CD8-positive, alpha-beta memory T cell (primary cell): ENCODE data around the gene FAM83D. TPM values are rescaled to one million over a fixed set of nuclear protein-coding genes. Genes with fewer than 3 reads are reported as not detected.
A peak's percentile ranks its signal among the peaks of the same experiment; 100 is the strongest.
"Not testable (repeated sequence)": the region's sequence is repeated elsewhere in the genome, so short reads cannot be mapped to it uniquely, and the experiment has no call there.

Source experiments
- CTCF ChIA-PET: fragments of 350-600 bp; sonication (Branson Sonifier 250); formaldehyde crosslinking; loops from one replicate; lab custom pipeline; 2021; ENCODE audit warnings: antibody characterized with exemption; lab: Charles Lee
- POLR2A ChIA-PET: fragments of 350-600 bp; sonication (Branson Sonifier 250); formaldehyde crosslinking; loops from one replicate; lab custom pipeline; 2021; ENCODE audit warnings: antibody characterized with exemption; lab: Charles Lee
- DNase-seq, 5 donors: peaks; one replicate each; pipeline versions ENCODE4 v3.0.0 to v3.0.0-alpha.2; 2020 to 2022; ENCODE audit warnings: mixed read lengths in 1 of 5
- H3K27ac ChIP-seq: one replicate; pipeline ENCODE4 v1.7.0; 2013; ENCODE audit warnings: low read depth, mild to moderate bottlenecking, low read length, moderate library complexity
- H3K27me3 ChIP-seq: 2 replicates; pipeline ENCODE4 v1.7.0; 2013; ENCODE audit warnings: low read length, mild to moderate bottlenecking; ENCODE audit not compliant: insufficient read depth, poor library complexity, severe bottlenecking
- H3K36me3 ChIP-seq: 2 replicates; pipeline ENCODE4 v1.7.0; 2013; ENCODE audit warnings: mild to moderate bottlenecking, low read length, moderate library complexity; ENCODE audit not compliant: insufficient read depth
- H3K4me1 ChIP-seq: 2 replicates; pipeline ENCODE4 v1.7.0; 2013; ENCODE audit warnings: mild to moderate bottlenecking, low read length, moderate library complexity; ENCODE audit not compliant: insufficient read depth
- H3K4me3 ChIP-seq: 2 replicates; pipeline ENCODE4 v1.7.0; 2013; ENCODE audit warnings: mild to moderate bottlenecking, low read length
- H3K9me3 ChIP-seq: 2 replicates; pipeline ENCODE4 v1.7.0; 2013; ENCODE audit warnings: mild to moderate bottlenecking, low read length
- H3K27ac Mint-ChIP-seq, 8 donors: one replicate each; pipeline ENCODE4 v1.8.0; 2020 to 2021; ENCODE audit warnings: mixed read lengths in 8 of 8, mild to moderate bottlenecking in 6 of 8, inconsistent platforms in 3 of 8, moderate library complexity in 3 of 8
- H3K27me3 Mint-ChIP-seq, 2 donors: one replicate each; pipeline ENCODE4 v1.8.0; 2020 to 2021; ENCODE audit warnings: mixed read lengths in 2 of 2, mild to moderate bottlenecking in 1 of 2, moderate library complexity in 1 of 2
- H3K36me3 Mint-ChIP-seq, 3 donors: one replicate each; pipeline ENCODE4 v1.8.0; 2020 to 2021; ENCODE audit warnings: mixed read lengths in 3 of 3, inconsistent platforms in 1 of 3, mild to moderate bottlenecking in 1 of 3
- H3K4me1 Mint-ChIP-seq, 3 donors: one replicate each; pipeline ENCODE4 v1.8.0; 2020 to 2021; ENCODE audit warnings: mixed read lengths in 3 of 3, inconsistent platforms in 1 of 3, mild to moderate bottlenecking in 1 of 3
- H3K4me3 Mint-ChIP-seq, 7 donors: one replicate each; pipeline ENCODE4 v1.8.0; 2020 to 2021; ENCODE audit warnings: mixed read lengths in 7 of 7, mild to moderate bottlenecking in 6 of 7, moderate library complexity in 4 of 7, inconsistent platforms in 2 of 7
- H3K9me3 Mint-ChIP-seq, 5 donors: one replicate each; pipeline ENCODE4 v1.8.0; 2020 to 2022; ENCODE audit warnings: mixed read lengths in 5 of 5, mild to moderate bottlenecking in 3 of 5, moderate library complexity in 2 of 5, inconsistent platforms in 1 of 5
- polyA plus RNA-seq: library from polyadenylated mRNA; unstranded; fragments of 300-500 nt; fragmentation: Illumina TruSeq; gene quantifications from one replicate; pipeline ENCODE4 v1.2.3, GENCODE V29; 2021
- total RNA-seq, 2 experiments: library from RNA; stranded (reverse); gene quantifications; one replicate each; pipeline ENCODE4 v1.2.3, GENCODE V29; 2021

The FAM83D gene
- total and polyA plus RNA-seq, 3 experiments from 2014 or later, result 2.3 to 13.2 (median 11.9) TPM

DNA sequence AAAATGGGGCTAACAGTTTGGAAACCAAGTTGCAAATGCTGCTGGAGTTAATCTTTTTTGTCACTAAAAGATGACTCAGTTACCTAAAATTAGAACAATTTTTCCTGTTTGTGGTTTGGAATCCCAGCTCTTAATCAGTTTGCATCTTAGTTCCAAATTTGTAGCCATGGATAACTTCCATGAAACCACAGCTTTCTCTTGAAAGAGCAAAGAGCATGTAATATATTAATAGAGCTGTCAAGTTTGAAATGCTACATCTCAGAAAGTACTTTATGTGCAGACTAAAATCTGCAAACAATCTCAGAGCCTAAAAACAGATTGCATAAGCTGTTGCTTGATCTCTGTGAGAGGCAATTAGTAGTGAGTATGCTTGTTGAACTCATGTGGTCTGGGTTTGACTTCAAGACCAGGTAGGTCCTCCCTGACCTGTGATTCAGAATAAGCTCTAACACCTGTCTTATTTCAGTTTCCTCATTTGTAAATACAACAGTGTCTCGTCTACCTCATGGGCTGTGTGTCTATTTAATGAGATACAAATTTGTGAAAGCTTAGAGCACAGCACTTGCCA, 59.5 kb downstream of the FAM83D start:
- Mint-ChIP-seq H3K36me3 (peaks cover 12 to 61% (median 13%) of the 10 kb centered on the region in 3 donors), H3K4me1 (peaks cover 10 to 15% (median 11%) of the 10 kb centered on the region in 3 donors), H3K27me3 (peaks cover 0 to 2% of the 10 kb centered on the region in 2 donors), H3K9me3 (no peaks in the 10 kb centered on the region), H3K27ac (no peak overlapping the region), H3K4me3 (no peak overlapping the region)
- no peak for DNase-seq
- Histone ChIP-seq H3K27me3 (no peaks in the 10 kb centered on the region), H3K36me3 (peaks cover 12% of the 10 kb centered on the region), H3K4me1 (no peaks in the 10 kb centered on the region), H3K9me3 (no peaks in the 10 kb centered on the region), H3K27ac (no peak overlapping the region), H3K4me3 (no peak overlapping the region)
- POLR2A ChIA-PET, result no interaction called here
- CTCF ChIA-PET, result interaction anchor here (1.8 kb wide), 1 partner anchor 24 kb away, joined by 5 read pairs; the partner anchor contains the start of gene DHX35

DNA sequence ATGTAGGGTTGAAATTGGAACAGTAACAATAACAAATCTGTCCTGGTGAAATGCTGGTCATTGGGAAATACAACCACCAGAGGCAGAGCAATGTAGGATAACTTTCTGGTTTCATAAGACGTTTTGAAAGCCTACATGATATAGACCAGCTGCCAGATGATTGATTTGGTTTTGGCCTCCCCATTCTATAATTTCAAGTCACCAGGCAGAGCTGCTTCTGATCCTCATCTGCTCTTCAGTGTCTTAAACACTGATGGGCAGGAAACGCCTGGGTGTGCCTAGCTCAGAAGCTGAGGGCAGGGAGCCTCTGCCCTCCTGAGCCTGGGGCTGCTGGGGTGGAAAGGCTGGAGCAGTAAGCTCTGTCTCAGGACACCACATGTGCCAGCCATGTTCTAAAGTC, 60.4 kb downstream of the FAM83D start:
- H3K36me3 Mint-ChIP-seq, result peaks cover 12 to 66% (median 13%) of the 10 kb centered on the region in 3 donors
- Histone ChIP-seq H3K27ac (no peak overlapping the region), H3K9me3 (no peaks in the 10 kb centered on the region), H3K36me3 (peaks cover 12% of the 10 kb centered on the region), H3K4me3 (no peak overlapping the region), H3K27me3 (no peaks in the 10 kb centered on the region), H3K4me1 (no peaks in the 10 kb centered on the region)
- ChIA-PET POLR2A (no interaction called here), CTCF (no interaction called here)
- no peak overlapping the region for H3K4me3 Mint-ChIP-seq
- peaks cover 6 to 15% (median 11%) of the 10 kb centered on the region in 3 donors for H3K4me1 Mint-ChIP-seq
- no peak overlapping the region for H3K27ac Mint-ChIP-seq
- DNase-seq, result no peak
- H3K27me3 Mint-ChIP-seq, result peaks cover 0 to 2% of the 10 kb centered on the region in 2 donors
- no peaks in the 10 kb centered on the region for H3K9me3 Mint-ChIP-seq

DNA sequence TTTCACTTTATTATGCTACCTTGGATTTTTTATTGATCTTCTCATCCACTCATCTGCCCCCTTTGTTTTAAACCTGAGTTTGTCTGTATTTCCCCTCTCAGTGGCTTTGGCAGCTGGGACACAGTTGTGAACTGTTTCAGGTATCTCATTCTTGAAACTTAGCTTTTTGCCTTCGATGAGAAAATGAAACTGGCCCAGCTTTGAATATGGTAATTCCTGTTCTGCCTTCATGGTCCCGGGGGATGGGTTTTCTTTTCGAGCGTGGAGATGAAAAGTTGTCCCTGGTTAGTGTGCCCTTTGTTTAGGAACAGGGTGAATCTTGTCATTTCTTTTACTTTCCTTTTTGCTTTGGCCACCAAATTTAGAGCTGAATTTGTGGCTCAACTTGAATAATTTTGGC, 61.6 kb downstream of the FAM83D start:
- Mint-ChIP-seq H3K27ac (peak overlapping the region in 1 of 8 donors; percentile 60), H3K27me3 (no peaks in the 10 kb centered on the region), H3K4me3 (no peak overlapping the region), H3K4me1 (peaks cover 0 to 9% (median 7%) of the 10 kb centered on the region in 3 donors), H3K36me3 (peaks cover 12 to 68% (median 13%) of the 10 kb centered on the region in 3 donors), H3K9me3 (no peaks in the 10 kb centered on the region)
- Histone ChIP-seq H3K4me1 (no peaks in the 10 kb centered on the region), H3K9me3 (no peaks in the 10 kb centered on the region), H3K27me3 (no peaks in the 10 kb centered on the region), H3K27ac (no peak overlapping the region), H3K4me3 (no peak overlapping the region), H3K36me3 (peaks cover 12% of the 10 kb centered on the region)
- POLR2A ChIA-PET, result no interaction called here
- CTCF ChIA-PET, result no interaction called here
- DNase-seq, result no peak

DNA sequence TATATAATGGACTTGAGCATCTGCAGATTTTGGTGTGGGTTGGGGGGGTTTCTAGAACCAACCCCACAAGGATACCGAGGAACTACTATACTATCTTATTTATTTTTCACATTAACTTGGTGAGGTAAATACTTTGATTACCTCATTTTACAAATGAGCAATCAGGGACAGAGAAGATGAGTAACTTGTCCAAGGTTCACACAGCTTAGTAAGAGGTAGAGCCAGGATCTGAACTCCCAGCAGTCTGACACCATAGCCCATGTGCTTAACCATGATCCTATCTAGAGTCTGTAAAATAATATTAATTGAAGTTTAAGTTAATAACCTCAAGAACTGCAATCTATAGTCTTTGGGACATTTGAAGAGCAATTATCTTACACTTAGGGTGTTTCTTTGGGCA, 64.5 kb downstream of the FAM83D start:
- Mint-ChIP-seq H3K9me3 (no peaks in the 10 kb centered on the region), H3K27ac (no peak overlapping the region), H3K36me3 (peaks cover 15 to 70% (median 16%) of the 10 kb centered on the region in 3 donors), H3K4me1 (peaks cover 0 to 9% (median 7%) of the 10 kb centered on the region in 3 donors), H3K27me3 (no peaks in the 10 kb centered on the region), H3K4me3 (no peak overlapping the region)
- ChIA-PET CTCF (no interaction called here), POLR2A (no interaction called here)
- no peak overlapping the region for H3K4me3 ChIP-seq
- H3K27ac ChIP-seq, result no peak overlapping the region
- H3K36me3 ChIP-seq, result peaks cover 8% of the 10 kb centered on the region
- no peaks in the 10 kb centered on the region for H3K27me3 ChIP-seq
- no peaks in the 10 kb centered on the region for H3K4me1 ChIP-seq
- DNase-seq, result no peak
- no peaks in the 10 kb centered on the region for H3K9me3 ChIP-seq

DNA sequence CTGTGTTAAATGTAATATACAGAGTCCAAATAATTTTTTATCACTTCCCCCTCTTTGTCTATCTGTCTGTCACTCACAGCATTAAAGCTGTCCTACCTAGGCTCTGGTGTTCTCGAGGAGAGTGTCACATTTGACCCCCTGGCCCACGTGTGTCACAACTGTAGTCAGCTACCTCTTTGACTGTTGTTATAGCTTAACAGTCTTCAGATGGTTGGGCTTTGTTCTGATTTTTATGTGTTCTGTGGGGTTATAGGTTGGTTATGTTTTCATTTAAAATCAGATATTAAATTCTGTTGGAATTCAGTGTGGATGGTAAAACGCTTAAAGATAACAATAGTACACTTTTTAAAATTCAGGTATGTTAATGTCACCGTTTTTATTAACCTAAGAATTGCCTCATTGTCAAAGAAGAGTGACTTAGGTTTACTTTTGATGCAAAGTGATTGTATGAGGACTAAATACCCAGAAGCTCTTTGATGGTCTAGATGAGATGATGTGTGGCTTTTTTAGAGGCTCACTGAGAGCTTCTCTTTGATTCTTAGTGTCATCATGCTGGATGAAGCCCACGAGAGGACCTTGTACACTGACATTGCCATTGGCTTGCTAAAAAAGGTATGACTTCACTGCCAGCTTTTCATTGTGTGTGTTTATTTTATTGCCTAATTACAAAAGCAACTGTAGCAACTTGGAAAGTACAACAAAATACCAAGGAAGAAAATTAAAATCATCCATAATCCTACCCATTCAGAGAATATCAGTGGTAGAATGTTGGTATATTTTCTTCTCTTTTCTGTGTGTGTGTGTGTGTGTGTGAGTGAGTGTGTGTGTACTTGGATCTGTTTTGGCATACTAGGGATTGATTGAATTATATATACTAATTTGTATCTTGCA, 65.8 kb downstream of the FAM83D start:
- no peaks in the 10 kb centered on the region for H3K9me3 ChIP-seq
- Mint-ChIP-seq H3K36me3 (peaks cover 15 to 68% (median 24%) of the 10 kb centered on the region in 3 donors), H3K9me3 (no peaks in the 10 kb centered on the region), H3K4me3 (no peak overlapping the region), H3K27me3 (no peaks in the 10 kb centered on the region), H3K27ac (no peak overlapping the region), H3K4me1 (peaks cover 3 to 9% (median 7%) of the 10 kb centered on the region in 3 donors)
- CTCF ChIA-PET, result no interaction called here
- peaks cover 13% of the 10 kb centered on the region for H3K36me3 ChIP-seq
- no peak overlapping the region for H3K4me3 ChIP-seq
- no peaks in the 10 kb centered on the region for H3K27me3 ChIP-seq
- POLR2A ChIA-PET, result no interaction called here
- no peak overlapping the region for H3K27ac ChIP-seq
- DNase-seq, result no peak
- H3K4me1 ChIP-seq, result no peaks in the 10 kb centered on the region

DNA sequence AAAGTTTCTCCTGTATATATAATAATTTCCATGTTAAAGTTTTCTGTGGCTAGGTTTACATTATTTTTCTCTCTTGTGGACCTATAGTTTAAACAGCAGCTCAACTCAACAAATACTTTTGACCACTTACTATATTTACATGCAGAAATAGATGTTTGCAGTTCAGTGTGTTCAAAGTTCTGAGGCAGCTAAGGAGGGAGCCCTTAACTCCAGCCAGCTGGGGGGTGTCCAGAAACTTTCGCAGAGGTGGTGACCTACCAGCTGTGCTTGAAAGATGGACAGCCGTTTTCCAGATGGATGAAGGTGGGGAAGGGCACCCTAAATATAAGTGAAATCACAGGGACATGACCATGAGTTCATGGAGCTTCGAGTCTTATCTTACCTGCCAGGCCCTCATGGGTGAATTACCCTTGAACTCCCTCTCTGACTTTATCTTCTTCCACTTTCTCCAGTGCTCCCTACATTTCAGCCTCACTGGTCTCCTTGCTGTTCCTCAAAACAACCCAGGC, 69.4 kb downstream of the FAM83D start:
- Histone ChIP-seq H3K27me3 (no peaks in the 10 kb centered on the region), H3K4me1 (no peaks in the 10 kb centered on the region), H3K9me3 (no peaks in the 10 kb centered on the region), H3K4me3 (no peak overlapping the region), H3K36me3 (peaks cover 5% of the 10 kb centered on the region), H3K27ac (no peak overlapping the region)
- CTCF ChIA-PET, result interaction anchor here (0.6 kb wide), 1 partner anchor 97 kb away, joined by 3 read pairs; no protein-coding TSS in a partner anchor
- Mint-ChIP-seq H3K4me1 (peaks cover 10 to 28% (median 24%) of the 10 kb centered on the region in 3 donors), H3K4me3 (no peak overlapping the region), H3K9me3 (no peaks in the 10 kb centered on the region), H3K27me3 (no peaks in the 10 kb centered on the region), H3K27ac (peak overlapping the region in 2 of 8 donors; percentile 0 to 4), H3K36me3 (peaks cover 3 to 67% (median 30%) of the 10 kb centered on the region in 3 donors)
- POLR2A ChIA-PET, result no interaction called here
- no peak for DNase-seq

DNA sequence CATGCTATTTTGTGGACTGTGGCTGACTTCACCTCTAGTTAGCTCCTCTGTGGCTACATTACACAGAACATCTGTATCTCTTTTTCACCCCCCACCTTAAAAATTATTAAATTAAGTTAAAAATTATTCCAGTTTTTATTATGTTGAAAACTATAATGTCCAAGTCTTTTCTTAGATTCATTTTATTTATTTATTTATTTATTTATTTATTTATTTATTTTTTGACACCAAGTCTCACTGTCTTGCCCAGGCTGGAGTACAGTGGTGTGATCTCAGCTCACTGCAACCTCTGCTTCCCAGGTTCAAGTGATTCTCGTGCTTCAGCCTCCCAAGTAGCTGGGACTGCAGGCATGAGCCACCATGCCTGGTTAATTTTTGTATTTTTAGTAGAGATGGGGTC, 70.6 kb downstream of the FAM83D start:
- Mint-ChIP-seq H3K27ac (peak overlapping the region in 3 of 8 donors; percentile 15 to 67 (median 60)), H3K4me1 (peaks cover 10 to 28% (median 24%) of the 10 kb centered on the region in 3 donors), H3K36me3 (peaks cover 3 to 66% (median 34%) of the 10 kb centered on the region in 3 donors)
- H3K36me3 ChIP-seq, CTCF ChIA-PET, H3K4me1 ChIP-seq, H3K4me3 Mint-ChIP-seq, H3K4me3 ChIP-seq, H3K27me3 Mint-ChIP-seq, H3K9me3 ChIP-seq, H3K27ac ChIP-seq, POLR2A ChIA-PET, DNase-seq, H3K9me3 Mint-ChIP-seq, H3K27me3 ChIP-seq: not testable (repeated sequence)

DNA sequence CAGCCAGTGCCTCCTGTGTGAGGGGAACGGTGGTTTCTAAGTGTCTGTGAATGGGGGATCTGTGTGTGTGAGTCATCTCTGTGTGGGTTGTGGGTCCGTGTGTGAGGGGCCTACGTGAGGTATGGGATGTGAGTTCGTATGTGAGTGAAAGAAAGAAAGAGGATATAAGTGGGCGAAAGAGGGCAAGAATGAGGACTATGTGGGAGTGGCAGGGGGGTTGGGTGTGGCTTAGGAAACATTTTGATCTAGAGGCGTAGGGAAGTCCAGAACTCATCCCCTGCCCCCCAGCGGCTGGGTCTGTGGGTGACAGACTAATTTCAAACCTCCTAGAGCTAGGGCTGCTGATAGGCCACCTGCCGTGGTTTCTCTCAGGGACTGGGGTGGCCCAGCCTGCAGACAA, 71.4 kb downstream of the FAM83D start:
- H3K9me3 ChIP-seq, result no peaks in the 10 kb centered on the region
- DNase-seq, result peak in 1 of 5 donors; percentile 41
- H3K27ac ChIP-seq, result no peak overlapping the region
- Mint-ChIP-seq H3K9me3 (no peaks in the 10 kb centered on the region), H3K4me1 (peaks cover 10 to 28% (median 24%) of the 10 kb centered on the region in 3 donors), H3K36me3 (peaks cover 3 to 65% (median 36%) of the 10 kb centered on the region in 3 donors), H3K27ac (peak overlapping the region in 7 of 8 donors; percentile 2 to 90 (median 44)), H3K4me3 (peak overlapping the region in 3 of 7 donors; percentile 1 to 68 (median 36)), H3K27me3 (no peaks in the 10 kb centered on the region)
- ChIA-PET CTCF (interaction anchor here (0.7 to 1.0 kb wide), 2 partner anchors 18 to 52 kb away, joined by 3 read pairs; no protein-coding TSS in a partner anchor), POLR2A (no interaction called here)
- H3K36me3 ChIP-seq, result peaks cover 12% of the 10 kb centered on the region
- H3K27me3 ChIP-seq, result no peaks in the 10 kb centered on the region
- no peaks in the 10 kb centered on the region for H3K4me1 ChIP-seq
- no peak overlapping the region for H3K4me3 ChIP-seq
